HUES48 (cell line): ENCODE results near the gene THEMIS.

ENCODE experiments used
- H3K27ac ChIP-seq: one replicate; pipeline ENCODE4 v1.7.0; 2013; ENCODE audit warnings: low read depth, low read length, inconsistent platforms
- H3K27me3 ChIP-seq: 2 replicates; pipeline ENCODE4 v1.6.1; 2013; ENCODE audit warnings: mild to moderate bottlenecking, low read length; ENCODE audit not compliant: control insufficient read depth, insufficient read depth
- H3K36me3 ChIP-seq: 2 replicates; pipeline ENCODE4 v1.6.1; 2013; ENCODE audit warnings: low read length; ENCODE audit not compliant: control insufficient read depth, insufficient read depth
- H3K4me1 ChIP-seq: 2 replicates; pipeline ENCODE4 v1.6.1; 2013; ENCODE audit warnings: mild to moderate bottlenecking, low read length; ENCODE audit not compliant: control insufficient read depth, insufficient read depth
- H3K4me3 ChIP-seq: 2 replicates; pipeline ENCODE4 v1.5.1; 2013; ENCODE audit warnings: mild to moderate bottlenecking, low read depth, low read length
- H3K9ac ChIP-seq: 2 replicates; pipeline ENCODE4 v1.6.1; 2013; ENCODE audit warnings: mild to moderate bottlenecking, low read depth, low read length, moderate library complexity
- H3K9me3 ChIP-seq: 2 replicates; pipeline ENCODE4 v1.6.1; 2013; ENCODE audit warnings: low read length; ENCODE audit not compliant: control insufficient read depth, insufficient read depth

The THEMIS gene

DNA sequence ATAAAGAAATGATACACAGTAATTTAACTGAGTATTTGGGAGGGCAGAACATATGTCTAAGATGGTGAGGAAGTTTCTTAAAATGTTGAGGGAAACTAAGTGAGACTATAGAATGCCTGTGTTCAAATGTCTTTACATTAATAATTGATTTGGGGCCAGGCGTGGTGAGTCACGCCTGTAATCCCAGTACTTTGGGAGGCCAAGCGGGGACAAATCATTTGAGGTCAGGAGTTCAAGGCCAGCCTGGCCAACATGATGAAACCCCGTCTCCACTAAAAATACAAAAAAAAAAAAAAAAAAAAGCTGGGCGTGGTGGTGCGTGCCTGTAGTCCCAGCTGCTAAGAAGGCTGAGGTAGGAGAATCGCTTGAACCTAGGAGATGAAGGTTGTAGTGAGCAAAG lies 66.7 kb downstream of the THEMIS start:
- Histone ChIP-seq H3K9me3 (no peaks in the 10 kb centered on the region), H3K27ac (no peak overlapping the region), H3K36me3 (no peaks in the 10 kb centered on the region), H3K4me1 (no peaks in the 10 kb centered on the region), H3K27me3 (no peaks in the 10 kb centered on the region), H3K9ac (no peak overlapping the region), H3K4me3 (no peak overlapping the region)

DNA sequence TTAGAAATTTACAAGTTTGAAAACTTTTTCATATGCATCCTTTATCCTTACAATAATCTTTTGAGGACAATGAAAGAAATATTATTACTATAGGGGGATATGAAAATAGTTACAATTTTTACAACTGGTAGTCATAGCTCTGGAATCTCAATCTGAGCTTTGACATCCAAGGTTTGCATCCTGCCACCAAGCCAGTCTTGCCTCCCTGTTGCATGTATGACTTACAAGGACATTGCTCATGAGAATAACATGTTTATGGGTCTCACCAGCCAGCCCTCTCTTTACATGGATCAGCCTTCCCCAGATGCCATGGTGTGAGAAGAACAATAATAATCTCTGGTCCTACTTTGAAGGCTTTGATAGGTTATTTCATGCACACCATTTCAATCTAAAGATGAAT lies 67.5 kb downstream of the THEMIS start:
- no peaks in the 10 kb centered on the region for H3K4me1 ChIP-seq
- H3K4me3 ChIP-seq = no peak overlapping the region
- no peaks in the 10 kb centered on the region for H3K9me3 ChIP-seq
- H3K36me3 ChIP-seq = no peaks in the 10 kb centered on the region
- H3K9ac ChIP-seq = no peak overlapping the region
- no peaks in the 10 kb centered on the region for H3K27me3 ChIP-seq
- no peak overlapping the region for H3K27ac ChIP-seq

GRCh38 chr6:127832381-127832780 lies 68.5 kb downstream of the THEMIS start:
- no peak overlapping the region for H3K4me3 ChIP-seq

DNA sequence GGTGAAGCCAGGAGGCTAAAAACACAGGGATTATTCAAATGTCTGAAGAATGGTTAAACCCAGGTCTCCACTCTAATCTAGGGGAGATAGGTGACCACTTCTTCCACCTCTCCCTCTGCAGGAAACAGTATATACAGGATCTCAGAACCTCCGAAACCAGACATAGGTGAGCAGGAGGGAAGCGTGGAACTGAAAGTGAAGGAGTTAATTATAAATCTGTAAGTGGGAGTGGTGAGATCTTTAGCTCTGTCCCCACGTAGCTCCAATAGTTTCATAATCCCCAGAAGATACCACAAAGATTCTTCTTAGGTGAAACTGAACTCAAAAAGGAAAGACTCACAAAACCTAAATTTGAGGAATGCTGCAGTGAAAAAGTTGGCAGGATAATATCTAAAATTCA lies 76.8 kb downstream of the THEMIS start:
- Histone ChIP-seq H3K27me3 (no peaks in the 10 kb centered on the region), H3K9ac (no peak overlapping the region), H3K27ac (no peak overlapping the region), H3K4me1 (no peaks in the 10 kb centered on the region), H3K36me3 (no peaks in the 10 kb centered on the region), H3K9me3 (no peaks in the 10 kb centered on the region; the same call in 1 of the 2 replicates), H3K4me3 (no peak overlapping the region)

More at GRCh38 chr6:127832381-127832780, 68.5 kb downstream of the THEMIS start:
- Histone ChIP-seq H3K9ac (no peak overlapping the region), H3K9me3 (no peaks in the 10 kb centered on the region), H3K36me3 (no peaks in the 10 kb centered on the region), H3K27ac (no peak overlapping the region), H3K4me1 (no peaks in the 10 kb centered on the region), H3K27me3 (no peaks in the 10 kb centered on the region)

- Histone ChIP-seq H3K9me3 (no peaks in the 10 kb centered on the region; the same call in 1 of the 2 replicates), H3K27ac (no peak overlapping the region), H3K4me1 (peaks cover 5% of the 10 kb centered on the region; the same call in 1 of the 2 replicates), H3K9ac (no peak overlapping the region), H3K36me3 (no peaks in the 10 kb centered on the region), H3K27me3 (no peaks in the 10 kb centered on the region), H3K4me3 (no peak overlapping the region)
Measured at GRCh38 chr6:127821431-127821830, 79.4 kb downstream of the THEMIS start.

DNA sequence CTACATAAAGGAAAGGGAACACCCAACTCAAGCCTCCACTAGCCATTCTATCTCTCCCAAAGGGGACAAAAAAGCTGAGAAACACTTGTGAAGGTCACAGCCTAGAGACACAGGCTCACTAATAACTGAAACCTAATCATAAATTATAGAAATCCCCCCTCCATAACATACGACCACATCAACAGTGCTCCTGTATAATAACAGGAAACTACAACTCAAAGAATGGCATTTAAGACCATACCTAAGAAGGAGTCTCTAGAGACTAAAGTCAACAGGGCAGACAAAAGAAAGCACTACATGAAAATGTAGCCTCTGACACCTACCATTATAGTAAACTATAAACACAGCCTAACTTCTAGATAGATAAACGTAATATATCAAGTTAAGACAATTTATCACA lies 82.7 kb downstream of the THEMIS start:
- H3K4me1 ChIP-seq = peaks cover 8% of the 10 kb centered on the region; the same call in 1 of the 2 replicates
- H3K9me3 ChIP-seq = no peaks in the 10 kb centered on the region; the same call in 1 of the 2 replicates
- no peaks in the 10 kb centered on the region for H3K27me3 ChIP-seq
- H3K36me3 ChIP-seq = no peaks in the 10 kb centered on the region
- no peak overlapping the region for H3K4me3 ChIP-seq
- H3K27ac ChIP-seq = no peak overlapping the region
- no peak overlapping the region for H3K9ac ChIP-seq

GRCh38 chr6:127816643-127817042 lies 84.2 kb downstream of the THEMIS start:
- H3K4me1 ChIP-seq = peaks cover 8% of the 10 kb centered on the region; the same call in 1 of the 2 replicates
- H3K36me3 ChIP-seq = no peaks in the 10 kb centered on the region
- H3K9me3 ChIP-seq = no peaks in the 10 kb centered on the region
- no peak overlapping the region for H3K27ac ChIP-seq
- no peaks in the 10 kb centered on the region for H3K27me3 ChIP-seq
- H3K4me3 ChIP-seq = no peak overlapping the region
- H3K9ac ChIP-seq = no peak overlapping the region

GRCh38 chr6:127813699-127814027 lies 87.2 kb downstream of the THEMIS start:
- Histone ChIP-seq H3K4me1 (peaks cover 8% of the 10 kb centered on the region; the same call in 1 of the 2 replicates), H3K27ac (no peak overlapping the region), H3K36me3 (no peaks in the 10 kb centered on the region), H3K27me3 (no peaks in the 10 kb centered on the region), H3K9ac (no peak overlapping the region), H3K9me3 (no peaks in the 10 kb centered on the region), H3K4me3 (no peak overlapping the region)

GRCh38 chr6:127812985-127813698 lies 87.7 kb downstream of the THEMIS start:
- H3K36me3 ChIP-seq = no peaks in the 10 kb centered on the region
- no peak overlapping the region for H3K27ac ChIP-seq
- peaks cover 8% of the 10 kb centered on the region; the same call in 1 of the 2 replicates for H3K4me1 ChIP-seq
- H3K27me3 ChIP-seq = no peaks in the 10 kb centered on the region
- H3K9ac ChIP-seq = no peak overlapping the region
- no peak overlapping the region for H3K4me3 ChIP-seq
- H3K9me3 ChIP-seq = no peaks in the 10 kb centered on the region

GRCh38 chr6:127811900-127812570 lies 88.8 kb downstream of the THEMIS start:
- peaks cover 11% of the 10 kb centered on the region for H3K4me1 ChIP-seq
- no peak overlapping the region for H3K4me3 ChIP-seq
- no peaks in the 10 kb centered on the region for H3K27me3 ChIP-seq
- no peaks in the 10 kb centered on the region for H3K36me3 ChIP-seq
- no peak overlapping the region for H3K9ac ChIP-seq
- H3K27ac ChIP-seq = no peak overlapping the region
- H3K9me3 ChIP-seq = no peaks in the 10 kb centered on the region

DNA sequence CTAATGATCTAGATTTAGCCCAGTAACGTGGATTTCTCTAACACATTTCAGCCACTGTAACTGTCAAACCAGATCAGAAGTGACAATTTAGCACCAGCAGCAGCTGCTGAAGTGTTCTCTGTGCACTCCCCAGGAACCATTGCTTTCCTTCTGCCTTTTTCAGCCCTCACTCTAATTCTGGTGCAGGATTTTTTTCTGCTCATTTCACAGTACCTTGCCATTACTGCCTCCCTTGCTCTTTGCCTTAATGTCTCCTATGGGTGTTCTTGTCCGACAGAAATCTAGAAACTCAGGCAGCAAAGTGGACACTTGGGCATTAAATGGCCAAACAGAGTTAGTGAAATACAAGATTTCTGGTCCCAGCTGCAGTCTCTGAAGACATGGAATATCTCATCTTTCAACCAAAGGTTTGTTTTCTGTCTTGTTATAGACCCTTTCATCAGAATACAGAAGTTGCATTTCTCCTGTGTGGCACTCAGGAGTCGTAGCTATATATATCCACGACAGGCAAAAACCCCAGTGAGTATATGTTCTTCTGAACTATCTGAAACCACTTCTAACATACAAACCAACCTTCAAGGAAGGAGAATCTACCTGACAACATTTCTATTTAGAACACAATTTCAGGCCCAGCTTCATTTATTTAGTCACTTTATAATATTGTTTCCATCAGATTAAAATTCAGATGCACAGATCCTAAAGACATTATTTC lies 92.9 kb downstream of the THEMIS start:
- Histone ChIP-seq H3K9ac (no peak overlapping the region), H3K9me3 (no peaks in the 10 kb centered on the region), H3K4me3 (no peak overlapping the region), H3K27me3 (no peaks in the 10 kb centered on the region), H3K36me3 (no peaks in the 10 kb centered on the region), H3K27ac (no peak overlapping the region), H3K4me1 (peaks cover 3% of the 10 kb centered on the region; the same call in 1 of the 2 replicates)
